Right ventricle myocardium superior (tissue), 1 donor: Measurements from ENCODE around the gene TSPEAR. TPM values are rescaled to one million over a fixed set of nuclear protein-coding genes. Genes with fewer than 3 reads are reported as not detected.
"Not testable (repeated sequence)": the region's sequence is repeated elsewhere in the genome, so short reads cannot be mapped to it uniquely, and the experiment has no call there.

ENCODE experiments used
- ATAC-seq: fragments of 200-7000 bp; cut with Tn5 transposase; one replicate; pipeline ENCODE4 v1.9.1; 2020; ENCODE audit warnings: mild to moderate bottlenecking; ENCODE audit not compliant: poor library complexity
- DNase-seq: peaks from one replicate; pipeline ENCODE4 v3.0.0-alpha.2; 2020
- intact Hi-C: fragments of 100-400 bp; cut with DNase I; formaldehyde crosslinking; loops from one replicate; pipeline ENCODE4 v1.11.2; 2022
- total RNA-seq: library from RNA; stranded (reverse); fragmentation: NEBNext Ultra II Directional; extraction: Animal tissue kit (Norgen Biotek cat#: 25700); gene quantifications from one replicate; pipeline ENCODE4 v1.2.1, GENCODE V29; 2021
- donor health status: DM: no; HTN: yes; CAD: no; lungs with severe emphysema.

The TSPEAR gene
- total RNA-seq, 1 donor from 2014 or later: 0.51 TPM

DNA sequence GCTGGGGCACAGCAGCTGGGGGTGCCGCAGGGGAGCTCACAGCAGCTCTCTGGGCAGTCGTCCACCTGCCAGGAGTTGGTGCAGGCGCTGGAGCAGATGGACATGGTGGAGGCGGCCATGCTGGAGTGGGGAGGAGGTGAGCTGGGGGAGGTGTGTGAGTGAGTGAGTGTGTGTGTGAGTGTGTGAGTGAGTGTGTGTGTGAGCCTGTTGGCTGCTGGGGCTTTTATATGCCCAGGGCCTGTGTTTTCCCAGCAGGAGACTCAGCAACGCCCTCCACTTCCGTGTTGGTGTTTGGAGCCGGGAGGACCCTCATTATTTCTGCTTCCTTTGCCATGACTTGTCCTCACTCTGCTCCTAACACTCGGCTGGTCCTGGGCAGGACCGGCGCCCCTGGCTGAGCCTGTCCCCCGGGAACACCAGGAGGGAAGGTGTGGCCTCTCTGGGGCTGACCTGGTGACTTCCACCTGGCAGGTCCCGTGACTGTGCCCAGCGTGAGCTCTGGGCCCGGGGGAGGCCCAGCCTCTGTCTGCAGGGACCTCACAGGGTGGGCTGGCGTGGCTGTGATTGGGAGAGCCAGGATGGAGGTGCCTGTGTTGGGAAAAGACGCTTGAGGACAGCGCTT lies 159.9 kb downstream of the TSPEAR start, which contains the start of gene KRTAP10-2:
Gene KRTAP10-2 (minus strand): TSS at position 166 of the 622 bp plus-strand sequence. CDS start 47 bp downstream, at position 119.
- no peak for DNase-seq
- intact Hi-C loops: no loop called here

DNA sequence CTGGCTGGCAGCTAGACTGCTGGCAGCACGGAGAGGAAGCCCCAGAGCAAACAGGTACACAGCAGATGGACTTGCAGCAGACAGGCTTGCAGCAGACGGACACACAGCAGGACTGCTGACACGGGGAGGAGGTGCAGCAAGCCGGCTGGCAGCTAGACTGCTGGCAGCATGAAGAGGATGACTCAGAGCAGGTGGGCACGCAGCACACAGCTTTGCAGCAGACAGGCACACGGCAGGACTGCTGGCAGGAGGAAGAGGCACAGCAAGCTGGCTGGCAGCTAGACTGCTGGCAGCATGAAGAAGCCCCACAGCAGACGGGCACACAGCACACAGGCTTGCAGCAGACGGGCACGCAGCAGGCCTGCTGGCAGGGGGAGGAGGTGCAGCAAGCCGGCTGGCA lies 160.6 kb downstream of the TSPEAR start:
- intact Hi-C loops: no loop called here
- DNase-seq: no peak
- no peak for ATAC-seq

More for the DNA sequence above, 159.9 kb downstream of the TSPEAR start, which contains the start of gene KRTAP10-2:
- no peak for ATAC-seq

DNA sequence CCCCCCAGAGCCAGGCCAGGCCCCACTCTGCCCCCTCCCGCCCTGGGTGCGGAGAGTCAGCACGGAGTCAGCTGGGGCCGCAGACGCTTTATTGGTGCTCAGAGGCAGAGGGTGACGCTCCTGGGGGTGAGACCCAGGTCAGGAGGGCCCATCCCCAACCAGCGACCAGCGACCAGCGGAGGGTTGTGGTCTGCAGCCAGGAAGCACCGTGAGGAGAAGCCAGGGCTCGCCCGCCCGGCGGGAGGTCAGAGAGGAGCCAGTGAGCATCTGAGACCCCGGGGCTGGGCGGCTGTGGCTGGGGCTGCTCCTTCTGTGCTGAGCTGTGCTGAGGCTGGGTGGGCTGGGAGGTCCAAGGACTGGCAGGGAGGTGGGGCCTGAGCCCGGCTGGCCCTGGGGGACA lies 161.1 kb downstream of the TSPEAR start:
- ATAC-seq, DNase-seq, intact Hi-C loops: not testable (repeated sequence)

DNA sequence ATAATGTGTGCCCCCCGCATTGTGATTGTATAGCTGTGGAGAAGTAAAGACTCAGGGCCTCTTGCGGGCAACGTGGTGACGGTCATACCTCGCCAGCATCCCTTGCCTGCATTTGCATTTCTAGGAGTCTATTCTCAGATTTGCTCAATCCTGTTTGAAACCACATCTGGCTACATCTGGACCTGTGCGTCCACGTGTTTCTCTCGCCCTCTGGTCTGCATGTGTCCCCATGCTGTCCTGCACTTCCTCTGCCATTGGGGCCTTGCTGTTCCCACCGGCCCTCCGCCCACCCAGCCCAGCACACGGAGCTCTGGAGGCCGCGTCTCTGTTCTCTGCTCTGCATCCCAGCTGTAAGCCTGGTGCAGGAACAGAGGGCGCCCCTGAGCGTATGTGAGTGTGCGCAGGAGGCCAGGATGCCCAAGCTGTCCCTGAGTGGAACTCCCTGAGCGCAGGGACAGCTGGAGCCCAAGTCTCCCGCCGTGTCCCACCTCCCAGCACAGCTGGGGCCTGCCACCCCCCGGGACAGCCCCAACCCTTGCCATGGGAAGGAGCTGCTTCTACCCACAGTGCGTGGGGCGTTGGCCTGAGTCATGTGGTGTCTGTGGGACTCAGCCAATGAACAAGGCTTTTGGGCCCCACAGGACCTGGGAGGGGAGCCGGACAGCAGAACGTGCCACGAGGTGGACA lies 161.7 kb downstream of the TSPEAR start:
- no peak for DNase-seq
- ATAC-seq: no peak
- intact Hi-C loops: no loop called here

DNA sequence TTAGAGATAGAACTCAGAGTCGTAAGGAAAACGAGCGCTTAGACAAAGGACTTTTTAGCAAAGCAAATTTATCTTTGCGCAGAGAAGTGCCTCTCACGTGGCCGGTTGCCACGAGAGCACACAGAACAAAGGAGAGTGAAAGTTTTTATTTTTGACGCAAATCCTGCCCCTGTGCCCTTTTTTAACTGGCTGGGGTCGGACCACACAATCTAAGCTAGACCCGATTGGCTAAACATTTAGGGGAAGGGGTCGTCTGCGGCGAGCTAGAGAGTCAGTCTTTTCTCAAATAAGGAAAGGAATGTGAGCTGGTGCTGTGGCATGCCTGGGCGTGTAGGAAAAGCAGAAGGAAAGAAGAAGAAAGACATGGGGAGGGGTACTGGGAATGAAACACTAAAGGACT lies 162.4 kb downstream of the TSPEAR start:
- intact Hi-C loops: no loop called here
- no peak for DNase-seq
- no peak for ATAC-seq

DNA sequence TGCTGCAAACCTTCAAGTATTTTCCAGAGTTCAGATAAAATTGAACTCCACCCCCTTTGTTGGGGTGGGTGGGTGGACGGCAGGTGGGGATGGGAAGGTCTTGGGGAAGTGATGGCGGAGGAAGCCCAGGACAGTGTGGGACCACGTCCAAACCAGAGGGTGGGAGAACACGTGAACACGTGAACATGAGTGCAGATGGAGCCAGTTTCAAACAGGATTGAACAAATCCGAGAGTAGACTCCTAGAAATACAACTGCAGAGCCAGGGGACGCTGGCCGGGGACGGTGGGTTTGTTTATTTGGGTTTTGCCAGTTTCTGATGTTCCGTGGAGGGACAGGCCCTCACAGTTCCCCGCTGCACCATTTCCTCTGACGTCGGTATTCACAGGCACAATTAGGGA lies 163.0 kb downstream of the TSPEAR start:
- no peak for DNase-seq
- intact Hi-C loops: no loop called here
- no peak for ATAC-seq

DNA sequence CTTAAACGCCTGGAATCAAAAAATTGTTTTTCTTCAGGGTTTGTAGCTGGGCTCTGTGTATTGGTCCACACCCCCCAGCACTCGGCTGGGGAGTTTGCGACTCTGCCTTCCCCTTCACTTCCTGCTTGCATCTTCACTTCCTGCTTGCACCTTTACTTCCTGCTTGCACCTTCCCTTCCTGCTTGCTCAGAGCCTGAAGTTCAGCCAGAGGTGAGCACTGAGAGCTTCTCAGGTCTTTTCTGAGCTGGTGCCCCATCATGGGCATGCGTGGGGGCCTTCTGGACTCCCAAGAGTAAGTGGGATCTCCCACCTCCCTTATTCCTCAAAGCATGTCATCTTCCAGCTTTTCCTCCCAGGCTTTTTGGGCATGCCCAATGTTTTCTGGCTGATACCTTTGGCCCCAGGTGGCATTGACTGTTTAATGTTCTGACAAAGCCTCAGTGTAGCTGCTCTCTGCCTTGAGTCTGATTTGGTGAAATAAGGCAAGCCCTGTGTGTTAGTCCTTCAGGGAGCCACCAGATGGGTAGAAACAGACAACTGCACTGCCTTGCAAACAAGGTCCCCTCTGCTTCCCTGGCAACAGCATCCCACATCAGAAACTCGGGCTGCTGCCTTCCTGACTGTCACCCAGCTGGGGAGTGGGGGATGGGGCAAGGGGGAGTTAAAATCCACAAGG lies 163.6 kb downstream of the TSPEAR start:
- ATAC-seq: no peak
- no peak for DNase-seq
- intact Hi-C loops: no loop called here

DNA sequence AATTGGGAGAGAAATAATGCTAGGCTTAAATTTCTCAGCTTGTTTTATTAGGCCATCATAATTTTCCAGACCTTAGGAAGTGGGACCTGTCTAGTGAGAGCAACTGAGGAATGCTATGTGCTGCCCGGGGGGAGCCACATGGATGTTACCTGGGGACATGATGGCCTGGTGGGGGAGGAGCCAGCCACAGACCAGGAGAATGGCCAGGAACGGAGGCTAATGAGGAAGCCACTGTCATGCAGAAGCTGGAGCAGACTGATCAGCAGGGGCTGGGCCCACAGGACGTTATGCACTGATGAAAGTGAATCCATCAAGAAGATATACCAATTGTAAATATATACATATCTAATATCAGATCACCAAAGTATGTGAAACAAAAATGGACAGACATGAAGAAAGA lies 166.8 kb downstream of the TSPEAR start:
- DNase-seq (no peak), ATAC-seq (no peak)
- intact Hi-C loops: no loop called here

DNA sequence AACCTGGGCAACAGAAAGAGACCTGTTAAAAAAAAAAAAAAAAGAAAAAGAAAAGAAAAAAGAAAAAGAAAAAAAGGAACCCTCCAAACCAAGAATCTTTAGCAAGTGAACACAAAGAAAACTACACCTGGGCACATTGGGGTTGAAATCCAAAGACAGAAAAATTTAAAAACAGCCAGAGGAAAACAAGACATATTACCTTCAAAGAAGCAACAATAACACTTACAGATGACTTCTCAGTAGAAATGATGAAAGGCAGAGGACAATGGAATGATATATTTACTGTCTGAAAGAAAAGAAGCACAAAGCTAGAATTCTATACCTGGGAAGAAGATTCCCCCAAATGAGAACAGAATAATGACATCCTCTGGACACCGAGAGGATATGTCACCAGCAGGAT lies 168.7 kb downstream of the TSPEAR start:
- ATAC-seq (no peak), DNase-seq (no peak)
- intact Hi-C loops: no loop called here

DNA sequence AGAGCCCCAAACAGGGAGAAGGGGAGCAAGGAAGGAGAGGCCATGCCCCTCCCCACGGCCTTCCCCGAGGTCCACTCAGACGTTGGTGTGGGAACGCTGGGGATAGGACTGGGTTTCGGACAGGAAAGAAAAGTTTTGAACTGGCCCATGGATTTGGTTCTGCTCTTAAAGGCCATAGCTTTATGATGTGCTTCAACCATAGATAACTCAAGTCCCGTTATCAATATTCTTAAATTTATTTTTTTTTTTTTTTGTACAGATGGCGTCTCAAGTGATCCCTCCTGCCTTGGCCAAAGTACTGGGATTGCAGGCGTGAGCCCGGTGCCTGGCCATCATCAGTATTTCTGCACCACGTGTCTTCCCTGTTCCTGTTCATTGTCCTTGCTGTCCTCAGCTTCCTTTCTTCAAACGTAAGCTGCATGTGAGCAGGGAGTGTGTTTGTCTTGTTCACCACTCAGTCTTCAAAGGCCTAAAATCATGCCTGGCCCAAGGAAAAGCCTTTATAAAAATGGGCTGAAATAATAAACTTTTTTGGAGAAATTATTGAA lies 170.6 kb downstream of the TSPEAR start:
- intact Hi-C loops: no loop called here
- DNase-seq (no peak), ATAC-seq (no peak)

DNA sequence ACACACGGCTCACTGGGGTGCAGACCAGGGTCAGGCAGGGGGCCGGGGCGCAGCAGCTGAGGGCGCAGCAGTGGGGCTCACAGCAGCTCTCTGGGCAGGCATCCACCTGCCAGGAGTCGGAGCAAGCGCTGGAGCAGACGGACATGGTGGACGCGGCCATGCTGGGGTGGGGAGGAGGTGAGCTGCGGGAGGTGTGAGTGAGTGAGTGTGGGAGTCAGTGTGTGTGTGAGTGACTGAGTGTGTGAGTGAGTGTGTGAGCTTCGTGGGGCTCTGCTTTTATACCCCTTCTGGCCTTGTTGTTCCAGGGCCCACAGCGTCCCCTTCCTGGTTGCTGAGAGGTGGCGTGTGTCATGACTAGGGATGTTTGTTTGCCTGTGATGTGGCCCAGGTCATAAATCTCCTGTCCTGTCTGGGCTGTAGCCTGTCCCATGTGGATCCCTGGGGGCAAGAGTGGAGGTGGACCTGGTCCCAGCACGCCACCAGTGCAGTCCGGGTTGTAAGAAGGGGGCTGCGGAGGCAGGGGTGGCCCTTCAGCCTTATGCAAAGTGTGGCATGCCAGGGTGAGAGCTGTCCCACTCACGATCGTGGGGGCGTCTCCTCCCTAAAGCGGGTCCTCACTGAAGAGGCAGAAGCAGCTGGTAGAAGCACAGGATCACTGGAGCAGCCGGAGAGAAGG lies 171.2 kb downstream of the TSPEAR start, which contains the start of gene KRTAP10-1:
Gene KRTAP10-1 (minus strand): TSS at position 205 of the 676 bp plus-strand sequence. CDS start 45 bp downstream, at position 160.
- no peak for ATAC-seq

DNA sequence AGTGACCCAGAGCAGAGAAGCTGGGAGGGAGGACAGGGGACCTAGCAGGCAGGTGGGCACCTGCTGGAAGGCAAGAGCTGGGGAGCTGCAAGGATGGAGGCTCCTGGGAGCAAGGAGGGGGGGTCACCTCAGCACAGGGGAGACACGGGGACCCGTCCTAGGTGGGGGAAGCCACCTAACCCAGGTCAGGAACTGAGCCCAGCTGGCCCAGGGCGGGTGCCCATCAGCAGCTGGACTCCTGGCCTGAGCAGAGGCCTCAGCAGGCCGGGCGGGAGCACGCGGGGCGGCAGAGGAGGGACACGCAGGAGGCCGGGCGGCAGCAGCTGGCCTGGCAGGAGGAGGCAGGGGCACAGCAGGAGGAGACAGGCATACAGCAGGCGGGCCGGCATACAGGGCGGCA lies 172.3 kb downstream of the TSPEAR start:
- ATAC-seq: no peak
- intact Hi-C loops: no loop called here
- DNase-seq: no peak

More for the DNA sequence above, 171.2 kb downstream of the TSPEAR start, which contains the start of gene KRTAP10-1:
- intact Hi-C loops: no loop called here
- peak; percentile 32 for DNase-seq

DNA sequence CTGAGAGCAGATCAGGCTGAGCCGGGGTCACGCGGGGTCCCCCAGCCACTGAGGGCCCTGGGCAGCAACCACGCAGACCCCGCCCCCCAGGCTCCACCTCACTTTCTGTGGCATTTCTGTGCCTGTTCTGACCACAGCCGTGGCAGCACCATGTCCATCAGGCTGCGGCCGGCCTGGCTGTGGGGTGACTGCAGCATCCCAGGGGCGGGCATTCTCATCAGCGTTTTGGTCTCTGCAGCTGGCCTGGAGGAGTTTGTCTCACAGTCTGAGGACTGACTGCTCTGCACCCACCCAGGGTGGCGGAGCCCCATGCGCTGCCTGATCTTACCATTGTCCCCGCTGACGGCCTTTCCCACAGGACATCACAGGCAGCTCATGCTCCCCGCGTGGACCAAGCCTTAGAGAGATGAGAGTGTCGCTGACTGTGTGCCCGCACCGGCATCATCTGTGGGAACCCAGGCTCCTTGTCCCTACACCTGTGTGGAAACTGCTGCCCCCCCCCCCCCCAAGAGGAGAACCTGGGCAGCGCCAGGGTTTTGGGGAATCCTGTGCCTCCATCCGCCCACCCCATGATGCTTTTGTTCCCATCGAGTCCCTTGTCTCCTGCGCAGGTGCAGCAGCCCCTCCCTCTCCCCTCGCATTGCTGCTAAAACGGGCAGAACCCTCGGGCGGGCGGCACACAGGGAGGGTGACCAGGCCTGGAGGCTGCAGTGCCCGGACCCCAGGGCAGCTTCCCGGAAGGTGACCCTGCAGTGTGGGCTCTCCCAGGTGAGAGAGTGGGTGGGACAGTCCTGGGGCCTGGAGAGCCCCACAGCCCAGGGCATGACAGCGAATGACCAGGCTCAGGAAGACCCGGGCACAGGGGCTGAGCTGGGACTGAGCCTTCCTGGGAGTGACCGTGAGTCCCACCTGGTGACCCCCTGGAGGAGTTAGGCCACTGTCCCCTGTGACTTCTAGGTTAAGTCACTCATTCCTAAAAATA lies 173.2 kb downstream of the TSPEAR start:
- intact Hi-C loops: no loop called here
- peak; percentile 26 for DNase-seq
- ATAC-seq: no peak

DNA sequence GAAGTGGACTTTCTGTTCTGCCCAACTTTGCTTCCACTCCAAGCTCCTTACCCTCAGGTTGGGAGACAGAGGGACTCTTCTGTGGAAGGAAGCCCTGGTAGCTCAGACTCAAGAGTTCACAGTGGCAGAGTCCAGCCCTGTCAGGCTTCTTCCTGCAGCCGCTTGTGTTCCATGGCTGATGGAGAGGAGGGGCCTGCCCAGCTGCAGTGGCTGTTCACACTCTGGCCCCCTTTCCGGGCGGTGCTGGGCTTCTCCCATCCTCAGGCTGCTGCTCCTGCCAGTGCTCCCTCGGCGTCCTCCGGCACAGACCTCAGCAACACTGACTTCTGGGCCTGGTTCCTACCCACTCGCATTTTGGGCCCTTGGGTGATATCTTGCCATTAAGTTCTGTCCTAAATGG lies 175.4 kb downstream of the TSPEAR start:
- intact Hi-C loops: no loop called here
- no peak for ATAC-seq
- peak; percentile 25 for DNase-seq

DNA sequence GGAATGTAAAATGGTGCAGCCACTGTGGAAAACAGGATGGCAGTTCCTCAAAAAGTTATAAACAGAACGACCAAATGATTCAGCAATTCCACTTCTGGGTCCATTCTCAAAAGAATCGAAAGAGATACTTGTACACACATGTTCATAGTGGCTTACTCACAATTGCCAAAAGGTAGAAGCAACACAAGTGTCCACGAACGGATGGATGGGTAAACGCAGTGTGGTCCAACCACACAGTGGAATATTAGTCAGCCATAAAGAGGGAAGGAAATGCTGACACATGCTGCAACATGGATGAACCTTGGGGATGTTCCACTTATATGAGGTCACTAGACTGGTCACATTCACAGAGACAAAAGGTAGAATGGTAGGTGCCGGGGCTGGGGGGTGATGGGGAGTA lies 176.7 kb downstream of the TSPEAR start:
- peak; percentile 27 for DNase-seq
- intact Hi-C loops: no loop called here
- ATAC-seq: no peak

DNA sequence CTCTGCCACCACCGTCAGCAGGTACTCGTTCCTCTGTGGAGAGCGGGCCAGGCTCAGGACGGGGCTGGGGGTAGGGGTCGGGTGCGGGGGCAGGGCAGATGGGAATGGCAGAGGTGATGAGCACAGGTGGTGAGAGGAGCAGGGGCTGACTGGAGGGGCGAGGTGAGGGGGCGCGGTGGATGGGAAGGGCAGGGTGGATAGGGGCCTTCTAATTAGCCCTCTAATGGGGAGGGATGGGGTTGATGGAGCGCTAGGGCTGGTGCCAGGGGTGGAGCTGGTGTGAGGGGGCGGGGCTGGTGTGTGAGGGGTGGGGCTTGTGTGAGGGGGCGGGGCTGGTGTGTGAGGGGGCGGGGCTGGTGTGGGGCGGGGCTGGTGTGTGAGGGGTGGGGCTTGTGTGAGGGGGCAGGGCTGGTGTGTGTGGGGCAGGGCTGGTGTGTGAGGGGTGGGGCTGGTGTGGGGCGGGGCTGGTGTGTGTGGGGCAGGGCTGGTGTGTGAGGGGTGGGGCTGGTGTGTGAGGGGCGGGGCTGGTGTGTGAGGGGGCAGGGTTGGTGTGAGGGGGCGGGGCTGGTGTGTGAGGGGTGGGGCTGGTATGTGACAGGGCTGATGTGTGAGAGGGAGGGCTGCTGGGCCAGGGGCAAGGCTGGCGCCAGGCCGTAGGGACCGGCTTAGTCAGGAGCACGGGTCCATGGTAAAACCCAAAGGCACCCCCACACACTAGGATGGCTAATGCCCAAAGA lies 177.3 kb downstream of the TSPEAR start:
- ATAC-seq (no peak), DNase-seq (no peak)
- intact Hi-C loops: no loop called here
